Ovary (tissue), 3 donors: ENCODE measurements around the gene TCF4.

ENCODE experiments used
- EP300 ChIP-seq: sonication (generic); formaldehyde crosslinking; IDR thresholded peaks from one replicate; pipeline ENCODE4 v1.6.1; 2017; ENCODE audit warnings: antibody characterized with exemption
- POLR2A ChIP-seq: fragments of 450-650 bp; IDR thresholded peaks from one replicate; pipeline ENCODE4 v1.6.1; 2017; ENCODE audit warnings: antibody characterized with exemption, mild to moderate bottlenecking, moderate library complexity
- TF ChIP-seq, protein P1 (sequence below), 3 donors: fragments of 450-650 bp in 2 of 3; fragments of 200-600 bp in 1 of 3; IDR thresholded peaks; one replicate each; pipeline versions ENCODE4 v1.5.1 to v1.8.0; 2016 to 2022; ENCODE audit warnings: antibody characterized with exemption in 3 of 3, mild to moderate bottlenecking in 1 of 3
- donor health status: DM: no; HTN: no; CAD: no.

DNA sequence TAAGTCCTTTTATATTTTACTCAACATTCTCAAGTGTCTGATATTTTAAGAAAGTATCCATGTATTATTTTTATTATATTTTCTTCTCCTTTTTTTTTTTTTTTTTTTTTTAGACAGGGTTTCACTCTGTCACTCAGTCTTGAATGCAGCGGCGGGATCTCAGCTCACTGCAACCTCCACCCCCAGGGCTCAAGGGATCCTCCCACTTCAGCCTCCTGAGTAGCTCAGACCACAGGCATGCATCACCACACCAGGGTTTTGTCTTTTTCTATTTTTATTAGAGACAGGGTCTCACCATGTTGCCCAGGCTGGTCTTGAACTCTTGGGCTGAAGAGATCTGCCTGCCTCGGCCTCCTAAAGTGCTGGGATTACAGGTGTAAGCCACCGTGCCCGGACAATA lies 212.1 kb downstream of the TCF4 start:
- TF ChIP-seq POLR2A (no peak), EP300 (no peak)
- TF ChIP-seq, protein P1, sequence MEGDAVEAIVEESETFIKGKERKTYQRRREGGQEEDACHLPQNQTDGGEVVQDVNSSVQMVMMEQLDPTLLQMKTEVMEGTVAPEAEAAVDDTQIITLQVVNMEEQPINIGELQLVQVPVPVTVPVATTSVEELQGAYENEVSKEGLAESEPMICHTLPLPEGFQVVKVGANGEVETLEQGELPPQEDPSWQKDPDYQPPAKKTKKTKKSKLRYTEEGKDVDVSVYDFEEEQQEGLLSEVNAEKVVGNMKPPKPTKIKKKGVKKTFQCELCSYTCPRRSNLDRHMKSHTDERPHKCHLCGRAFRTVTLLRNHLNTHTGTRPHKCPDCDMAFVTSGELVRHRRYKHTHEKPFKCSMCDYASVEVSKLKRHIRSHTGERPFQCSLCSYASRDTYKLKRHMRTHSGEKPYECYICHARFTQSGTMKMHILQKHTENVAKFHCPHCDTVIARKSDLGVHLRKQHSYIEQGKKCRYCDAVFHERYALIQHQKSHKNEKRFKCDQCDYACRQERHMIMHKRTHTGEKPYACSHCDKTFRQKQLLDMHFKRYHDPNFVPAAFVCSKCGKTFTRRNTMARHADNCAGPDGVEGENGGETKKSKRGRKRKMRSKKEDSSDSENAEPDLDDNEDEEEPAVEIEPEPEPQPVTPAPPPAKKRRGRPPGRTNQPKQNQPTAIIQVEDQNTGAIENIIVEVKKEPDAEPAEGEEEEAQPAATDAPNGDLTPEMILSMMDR (IDR thresholded peaks at IDR 0.05): no peak
